ENCODE measurements around the gene MARCHF9.

Gene MARCHF9

DNA sequence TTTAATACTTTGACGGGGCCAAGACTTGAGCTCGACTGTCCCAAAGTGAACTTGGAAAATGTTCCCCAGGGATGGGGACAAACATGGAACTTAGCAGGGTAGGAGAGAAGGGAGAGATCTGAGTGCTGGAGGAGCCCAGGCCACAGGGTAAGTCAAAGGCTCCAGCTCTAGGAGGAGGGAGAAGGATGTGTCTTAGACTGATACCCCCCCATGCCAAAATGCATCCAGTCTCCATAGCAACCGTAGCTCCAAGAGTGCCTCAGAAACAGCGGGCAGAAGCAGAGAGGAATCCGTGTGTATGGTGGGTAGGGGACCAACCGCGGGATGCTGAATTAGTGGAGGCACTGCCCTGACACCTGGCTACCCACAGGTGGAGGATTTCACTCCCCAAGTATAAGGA is 15.5 kb upstream of the MARCHF9 start:
- no peak for DNase-seq

DNA sequence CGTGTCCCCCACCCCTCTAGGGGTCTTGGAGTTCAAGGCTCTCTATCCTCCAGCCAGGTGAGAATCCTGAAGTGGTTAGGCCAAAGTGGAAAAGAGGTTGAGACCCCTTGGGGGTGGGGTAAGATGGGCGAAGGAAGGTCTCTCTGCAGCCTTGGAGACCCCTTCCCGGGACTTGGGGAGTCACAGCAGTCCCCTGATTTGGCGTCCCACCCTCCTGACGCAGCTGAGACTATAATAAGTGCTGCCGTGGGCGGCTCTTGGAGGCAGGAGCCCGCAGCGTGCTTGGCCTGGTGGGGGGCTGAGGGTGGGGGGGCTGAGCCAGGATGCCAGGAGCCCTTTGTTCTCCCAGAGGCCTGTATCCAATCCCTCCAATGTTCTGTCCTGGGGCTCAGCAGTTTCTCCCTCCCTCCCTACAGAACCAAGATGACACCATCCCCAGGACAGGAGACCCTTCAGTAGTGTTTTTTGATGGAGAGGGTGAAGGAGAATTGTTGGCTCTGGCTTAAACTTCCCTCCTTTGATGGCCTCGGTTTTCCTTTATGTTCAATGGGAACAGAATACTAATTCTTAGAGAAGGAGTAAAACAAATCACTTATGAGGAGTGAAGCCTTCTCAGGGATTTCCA is 14.9 kb upstream of the MARCHF9 start:
- DNase-seq = no peak

DNA sequence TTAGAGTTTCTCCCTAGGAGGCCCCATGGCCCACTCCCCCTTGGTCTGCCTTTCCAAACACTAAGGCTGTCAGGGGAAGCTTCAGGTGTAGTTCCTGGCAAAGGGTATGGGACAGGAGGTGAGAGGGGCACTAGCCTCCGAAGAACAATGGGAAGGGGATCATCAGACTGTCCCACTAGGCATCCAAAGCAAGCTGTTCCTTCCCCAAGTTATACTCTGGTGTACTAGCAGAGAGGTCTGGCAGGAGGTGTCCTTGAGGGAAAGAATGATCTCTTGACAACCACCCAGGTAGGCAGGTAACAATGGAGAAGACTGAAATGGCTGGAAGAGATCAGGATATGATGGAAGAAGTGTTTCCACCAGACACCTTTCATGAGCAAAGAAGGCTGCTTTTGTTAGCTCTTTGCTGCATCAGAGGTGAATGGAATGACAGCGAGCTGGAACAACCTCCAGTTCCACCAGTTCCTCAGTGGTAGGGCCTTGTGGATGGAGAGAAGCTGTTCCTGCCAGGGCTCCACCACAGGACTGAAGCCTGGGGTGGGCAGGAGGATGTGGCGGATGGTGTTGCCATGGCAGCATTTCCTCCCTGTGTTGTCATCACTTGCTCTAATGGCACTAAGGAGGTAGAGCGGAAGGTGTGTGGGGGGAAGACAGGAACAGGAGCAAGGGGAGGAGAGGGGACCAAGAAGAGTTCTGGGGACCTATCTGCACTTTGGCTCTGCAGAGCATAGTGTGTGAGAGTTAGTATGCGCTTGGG is 14.1 kb upstream of the MARCHF9 start:
- no peak for DNase-seq

DNA sequence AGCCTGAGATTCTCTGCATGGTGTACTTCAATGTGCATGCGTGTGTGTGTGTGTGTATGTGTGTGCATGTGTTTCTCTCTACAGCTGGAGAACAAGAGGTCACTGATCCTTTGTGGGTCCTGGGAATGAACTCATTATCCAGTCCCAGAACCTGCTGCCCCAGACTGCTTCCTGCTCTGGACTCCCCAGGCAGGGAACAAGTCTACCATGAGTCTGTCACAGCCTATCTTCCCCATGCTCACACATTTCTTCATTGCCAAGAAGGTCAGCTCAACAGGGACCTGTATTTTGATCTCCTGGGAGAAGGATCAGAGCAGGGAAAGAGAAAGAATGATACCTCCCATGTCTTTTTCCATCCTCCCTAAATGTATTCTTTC is 13.5 kb upstream of the MARCHF9 start:
- DNase-seq = no peak

DNA sequence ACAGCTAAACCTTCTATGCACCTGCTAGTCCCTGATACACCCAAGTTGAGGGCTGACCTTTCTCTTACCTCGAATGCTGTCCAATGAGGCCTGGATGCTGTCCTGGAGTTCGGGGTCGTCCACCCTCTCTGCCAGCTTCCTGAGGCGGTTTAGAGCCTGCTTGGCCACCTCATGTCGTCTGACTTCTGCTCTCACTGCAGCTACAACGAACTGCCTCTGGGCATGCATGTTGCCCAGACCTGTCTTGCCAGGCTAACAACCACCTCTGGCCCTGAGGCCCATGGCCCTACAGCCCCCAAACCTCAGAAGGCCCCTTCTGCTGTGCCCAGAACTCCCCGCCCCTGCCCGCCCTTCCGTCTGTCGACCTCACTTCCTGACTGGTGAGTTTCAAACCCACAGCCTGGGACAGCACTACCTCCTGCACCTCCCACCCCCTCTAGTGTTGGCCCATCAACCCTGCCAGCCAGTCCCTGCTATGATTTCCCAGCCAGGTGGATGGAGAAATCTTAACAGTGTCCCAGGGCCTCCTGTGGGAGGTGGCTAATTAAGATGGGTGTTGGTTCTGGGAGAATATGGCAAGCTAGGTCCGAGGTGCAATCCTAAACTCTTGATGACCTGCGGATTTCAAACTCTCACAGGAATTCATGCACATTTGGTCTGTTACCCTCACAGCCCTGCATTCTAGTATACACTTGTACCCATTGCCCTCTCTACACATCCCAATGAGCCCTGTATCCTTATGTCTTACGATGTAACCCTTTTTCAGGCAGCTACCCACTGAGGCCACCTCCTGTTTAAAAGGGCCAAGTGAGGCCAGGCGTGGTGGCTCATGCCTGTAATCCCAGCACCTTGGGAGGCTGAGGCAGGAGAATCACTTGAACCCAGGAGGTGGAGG is 12.8 kb upstream of the MARCHF9 start:
- no peak for DNase-seq

DNA sequence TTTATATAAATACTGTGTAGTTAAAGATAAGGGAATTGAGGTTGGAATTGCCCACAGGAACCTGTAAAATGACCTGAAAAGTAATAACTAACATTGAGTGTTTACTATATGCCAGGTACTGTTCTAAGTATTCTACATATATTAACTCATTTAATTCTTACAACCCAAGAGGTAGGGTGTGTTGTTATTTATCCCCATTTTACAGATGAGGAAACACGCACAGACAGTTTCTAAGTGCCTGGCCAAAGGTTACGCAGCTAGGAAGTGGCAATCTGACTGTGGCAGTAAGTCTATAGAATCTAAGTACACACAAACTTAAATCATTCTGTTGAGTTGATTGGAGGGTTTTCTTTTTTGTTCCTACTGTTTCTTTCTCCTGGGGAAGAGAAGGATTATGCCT is 11.1 kb upstream of the MARCHF9 start:
- no peak for DNase-seq

DNA sequence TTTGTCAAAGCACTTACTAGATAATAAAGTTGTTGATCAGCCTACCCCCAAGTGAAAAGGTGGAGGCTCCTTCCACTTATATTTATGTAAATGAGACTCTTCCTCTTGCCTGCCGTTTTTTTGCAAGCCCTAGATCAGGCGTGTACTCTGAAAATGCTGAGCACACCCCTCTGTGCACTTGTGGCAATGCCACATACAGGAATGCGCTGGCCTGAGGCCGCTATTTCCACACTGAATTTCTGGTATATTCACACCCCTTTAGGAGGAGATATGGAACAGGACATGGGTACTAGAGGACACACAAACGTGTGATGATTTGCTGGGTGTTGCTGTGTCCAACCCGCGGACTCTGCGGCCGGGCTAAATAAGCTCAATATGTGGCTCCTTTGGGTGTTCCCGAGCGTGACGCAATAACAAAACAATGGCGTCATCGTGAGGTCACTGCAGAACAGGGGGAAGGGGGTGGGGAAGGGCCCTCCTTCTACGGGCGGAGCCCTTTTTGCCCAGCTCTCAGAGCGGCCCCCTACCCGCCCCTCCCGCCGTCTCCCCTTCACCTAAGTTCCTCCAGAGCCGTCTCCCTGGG is 10.6 kb upstream of the MARCHF9 start:
- no peak for DNase-seq

DNA sequence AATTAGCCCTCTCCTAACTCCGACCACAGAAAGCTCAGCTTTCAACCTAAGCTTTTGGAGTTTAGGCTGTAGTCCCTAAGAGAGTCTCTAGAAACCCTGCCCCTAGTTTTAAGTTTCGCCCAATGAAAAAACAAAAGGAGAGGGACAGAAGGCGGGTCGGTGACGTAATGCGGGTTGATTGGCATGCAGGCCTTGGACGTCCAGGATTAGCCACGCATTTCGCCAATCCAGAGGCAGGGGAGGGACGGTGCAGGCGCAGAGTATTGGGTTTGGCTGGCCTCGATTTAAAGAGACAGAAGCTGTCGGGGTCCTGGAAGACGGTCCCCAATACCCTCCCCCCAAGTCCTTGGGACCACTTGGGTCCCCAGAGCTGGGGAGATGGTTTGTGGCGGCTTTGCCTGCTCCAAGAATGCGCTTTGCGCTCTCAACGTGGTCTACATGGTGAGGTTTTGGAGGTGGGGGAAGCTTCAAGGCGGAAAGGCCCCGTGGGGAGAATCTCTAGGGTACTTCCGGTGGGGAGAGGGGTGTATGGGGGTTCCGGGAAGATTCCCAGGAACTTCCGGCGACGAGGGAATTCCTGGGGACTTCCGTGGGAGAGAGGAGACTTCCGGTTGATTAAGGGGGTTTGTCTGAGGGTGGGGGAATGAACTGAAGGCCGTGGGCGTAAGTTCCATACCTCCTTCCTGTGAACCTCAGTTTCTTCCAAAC is 10.0 kb upstream of the MARCHF9 start, which contains the start of gene TSPAN31:
TSS of gene TSPAN31 (plus strand) at position 263 of the 708 bp plus-strand sequence. CDS start at position 379, 116 bp downstream.
- DNase-seq = peak; percentile 99

DNA sequence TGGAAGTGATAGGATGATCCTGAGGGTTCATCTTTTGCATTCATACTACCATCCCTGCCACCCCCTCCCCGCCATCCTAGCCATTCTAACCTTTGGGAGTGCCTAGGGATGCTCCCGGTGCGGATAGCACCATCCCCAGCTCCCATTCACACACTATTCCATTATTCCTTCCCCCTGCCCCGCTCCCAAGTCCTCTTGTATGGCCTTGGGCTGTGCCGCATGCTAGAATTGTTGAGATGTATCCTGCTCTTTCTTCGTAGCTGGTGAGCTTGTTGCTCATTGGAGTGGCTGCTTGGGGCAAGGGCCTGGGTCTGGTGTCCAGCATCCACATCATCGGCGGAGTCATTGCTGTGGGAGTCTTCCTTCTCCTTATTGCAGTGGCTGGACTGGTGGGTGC is 9.4 kb upstream of the MARCHF9 start:
- DNase-seq = no peak

DNA sequence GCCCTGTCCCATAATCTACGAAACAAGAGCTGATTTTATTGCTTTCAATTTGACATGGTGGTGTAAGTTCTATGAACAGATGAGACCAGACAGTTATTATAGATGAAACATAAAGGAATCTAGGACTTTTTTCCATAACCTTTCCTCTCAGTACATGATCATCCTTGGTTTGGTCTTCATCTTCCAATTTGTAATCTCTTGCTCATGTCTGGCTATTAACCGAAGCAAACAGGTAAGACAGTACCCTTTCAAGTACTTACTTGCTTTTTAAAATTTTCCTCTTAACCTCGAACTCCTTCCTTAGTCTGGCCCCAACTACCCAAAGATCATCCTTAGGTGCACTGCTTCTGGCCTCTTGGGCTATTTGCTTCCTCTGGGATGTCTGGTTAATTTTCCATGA is 8.9 kb upstream of the MARCHF9 start:
- DNase-seq = no peak

DNA sequence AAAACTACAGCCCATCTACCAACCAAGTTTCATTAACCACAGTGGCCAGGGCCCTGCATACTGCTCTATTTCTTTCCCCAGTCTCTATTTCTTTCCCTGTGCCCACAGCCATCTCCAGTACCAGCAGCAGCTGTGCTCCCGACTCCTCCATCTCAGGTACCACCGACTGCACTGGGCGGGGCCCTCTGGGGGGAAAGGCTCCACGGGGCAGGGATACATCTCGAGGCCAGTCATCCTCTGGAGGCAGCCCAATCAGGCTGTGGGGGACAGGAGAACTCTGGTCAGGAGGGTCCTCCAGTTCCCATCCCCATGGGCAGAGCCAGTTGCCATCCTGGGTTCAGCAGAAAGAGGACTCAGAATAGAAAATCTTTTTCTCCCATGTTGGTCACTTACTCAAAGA is 5.8 kb upstream of the MARCHF9 start:
- no peak for DNase-seq

DNA sequence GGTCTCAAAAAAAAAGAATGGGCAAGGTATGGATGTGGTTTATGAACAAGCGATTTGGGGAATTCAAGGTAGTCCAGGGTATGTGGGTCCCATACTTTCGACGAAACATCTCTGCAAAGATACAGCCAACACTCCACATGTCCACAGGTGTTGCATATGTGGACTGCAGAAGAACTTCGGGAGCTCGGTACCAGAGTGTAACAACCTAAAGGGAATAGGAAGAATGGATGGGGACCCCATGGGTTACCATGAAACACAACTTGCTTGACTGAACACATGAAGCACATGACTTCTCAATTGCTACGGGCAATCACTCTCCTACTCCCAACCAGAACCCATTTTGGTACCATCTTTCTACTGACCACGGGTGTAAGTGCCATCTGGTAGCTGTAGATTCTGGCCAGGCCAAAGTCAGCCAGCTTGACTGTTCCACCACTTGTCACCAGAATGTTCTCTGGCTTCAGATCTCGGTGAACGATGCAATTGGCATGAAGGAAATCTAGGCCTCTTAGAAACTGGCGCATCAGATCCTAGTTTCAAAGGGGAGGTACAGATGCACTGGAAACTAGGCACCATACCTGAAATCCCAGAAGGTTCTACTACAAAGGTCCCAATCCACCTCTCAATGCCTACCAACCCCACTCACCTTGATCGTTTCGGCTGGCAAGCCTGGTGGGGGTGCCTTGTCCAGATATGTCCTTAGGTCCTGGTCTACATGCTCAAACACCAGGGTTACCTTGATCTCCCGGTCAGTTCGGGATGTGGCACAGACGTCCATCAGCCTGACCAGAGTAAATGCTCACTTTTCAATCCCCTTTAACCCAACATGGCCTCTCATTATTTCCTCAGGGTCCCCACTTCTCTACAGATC is 4.1 kb upstream of the MARCHF9 start:
- DNase-seq = no peak

DNA sequence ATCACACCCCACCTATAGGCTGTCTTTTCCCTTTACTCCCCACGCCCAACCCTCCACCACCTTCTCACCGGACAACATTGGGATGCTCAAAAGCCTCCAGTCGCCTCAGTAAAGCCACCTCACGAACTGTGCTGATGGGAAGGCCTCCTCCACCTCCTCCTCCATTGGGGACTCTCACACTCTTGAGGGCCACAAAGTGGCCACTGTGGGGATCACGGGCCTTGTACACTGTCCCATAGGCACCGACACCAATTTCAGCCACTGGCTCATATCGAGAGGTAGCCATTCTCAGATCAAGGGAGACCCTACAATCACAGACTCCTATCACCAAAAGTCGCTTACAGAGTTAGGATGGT is 3.5 kb upstream of the MARCHF9 start:
- no peak for DNase-seq

DNA sequence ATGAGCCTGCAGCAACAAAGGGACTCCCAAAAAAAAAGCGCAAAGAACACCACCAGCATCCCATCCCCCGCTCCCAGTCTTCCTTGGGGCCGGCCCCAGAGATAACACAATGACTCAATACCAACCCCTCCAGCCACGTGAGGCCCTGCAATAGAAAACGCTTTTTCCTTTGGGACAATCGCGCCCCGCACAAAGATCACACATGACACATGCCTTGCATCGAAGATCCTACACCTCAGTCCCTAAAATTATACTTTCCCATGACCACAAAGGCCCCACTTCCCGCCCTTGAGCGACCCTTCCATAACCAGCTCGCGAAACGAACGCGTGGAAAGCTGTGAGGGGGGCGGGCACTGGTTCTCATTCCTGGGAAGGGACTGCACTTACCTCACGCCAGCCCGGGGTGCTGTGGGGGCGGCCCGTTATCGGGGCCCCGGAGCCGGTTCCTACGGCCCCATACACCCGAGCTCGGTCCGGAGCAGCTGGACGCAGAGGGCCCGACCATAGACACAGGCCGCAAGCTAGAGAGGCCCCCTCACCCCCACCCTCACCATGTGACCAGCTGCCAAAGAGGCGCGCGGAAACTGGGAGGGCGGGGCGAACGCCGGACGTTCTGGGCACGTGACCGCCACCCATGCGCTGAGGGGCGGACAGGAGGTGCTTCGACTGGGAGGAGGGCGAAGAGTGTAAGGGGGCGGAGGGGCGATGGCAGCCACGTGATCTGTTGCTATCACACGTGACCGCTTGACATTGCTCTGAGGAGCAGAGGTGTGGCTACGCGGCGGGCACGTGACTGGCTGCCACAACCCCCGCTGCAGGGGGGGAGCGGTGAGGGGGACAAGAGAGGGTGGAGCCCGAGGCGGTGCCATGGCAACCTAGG is 2.9 kb upstream of the MARCHF9 start, which contains the start of gene CDK4:
TSS of gene CDK4 (minus strand) at position 523 of the 880 bp plus-strand sequence. CDS start 593 bp downstream, outside the sequence.
- peak; percentile 100 for DNase-seq

DNA sequence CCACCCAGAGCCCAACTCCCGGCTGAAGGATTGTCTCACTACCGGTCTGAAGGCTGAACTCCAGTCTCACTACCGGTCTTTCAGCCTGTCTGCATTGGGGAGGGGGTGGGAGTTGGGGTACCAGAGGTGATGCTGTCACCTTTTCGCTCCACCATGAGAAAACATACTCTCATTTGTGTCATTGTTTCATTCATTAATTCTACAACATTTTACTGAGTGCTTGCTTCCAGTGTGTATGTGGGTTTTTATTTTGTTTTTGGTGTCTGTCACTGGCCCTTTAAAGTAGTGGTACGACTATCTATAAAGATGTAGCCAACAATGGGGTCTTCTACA is 2.3 kb upstream of the MARCHF9 start:
- no peak for DNase-seq

DNA sequence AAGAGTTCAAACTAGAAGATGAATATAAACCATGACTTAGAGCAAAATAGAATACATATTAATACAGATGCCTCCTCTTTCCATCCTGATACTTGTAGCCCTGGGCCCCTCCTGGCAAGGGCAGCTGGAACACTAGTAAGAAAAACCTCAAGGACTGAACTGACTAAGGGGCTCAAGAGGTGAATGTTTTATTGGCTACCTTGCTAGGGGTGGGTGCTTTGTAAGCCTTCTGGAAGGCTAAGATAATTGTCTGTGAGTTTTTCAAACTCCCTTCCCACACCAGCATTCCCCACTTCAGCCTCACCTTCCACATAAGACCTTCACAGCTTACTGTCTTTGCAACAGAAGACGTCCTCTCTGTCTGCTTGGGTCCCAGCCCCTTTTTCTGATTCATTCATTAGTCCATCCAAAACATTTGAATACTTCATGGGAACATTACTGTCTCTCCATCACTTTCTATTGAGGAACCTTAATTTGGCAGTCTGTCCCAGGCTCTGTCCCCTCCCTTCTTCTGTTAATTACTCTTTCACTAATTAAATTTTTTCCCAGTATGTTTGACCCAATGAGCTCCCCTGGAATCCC is 1.1 kb upstream of the MARCHF9 start:
- no peak for DNase-seq

DNA sequence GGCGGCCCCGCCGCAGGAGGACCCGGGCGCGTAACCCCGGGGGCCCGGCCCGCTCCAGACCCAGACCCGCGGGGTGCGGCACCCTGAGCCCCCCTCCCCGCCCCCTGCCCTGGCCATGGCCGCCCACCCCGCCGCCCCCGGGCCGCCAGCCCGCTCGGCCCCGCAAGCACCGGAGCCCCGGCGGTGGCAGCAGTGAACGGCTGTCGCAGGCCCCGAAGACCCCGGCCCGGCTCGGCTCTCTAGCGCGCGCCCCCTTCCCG is 221 bp downstream of the MARCHF9 start:
- DNase-seq = no peak

DNA sequence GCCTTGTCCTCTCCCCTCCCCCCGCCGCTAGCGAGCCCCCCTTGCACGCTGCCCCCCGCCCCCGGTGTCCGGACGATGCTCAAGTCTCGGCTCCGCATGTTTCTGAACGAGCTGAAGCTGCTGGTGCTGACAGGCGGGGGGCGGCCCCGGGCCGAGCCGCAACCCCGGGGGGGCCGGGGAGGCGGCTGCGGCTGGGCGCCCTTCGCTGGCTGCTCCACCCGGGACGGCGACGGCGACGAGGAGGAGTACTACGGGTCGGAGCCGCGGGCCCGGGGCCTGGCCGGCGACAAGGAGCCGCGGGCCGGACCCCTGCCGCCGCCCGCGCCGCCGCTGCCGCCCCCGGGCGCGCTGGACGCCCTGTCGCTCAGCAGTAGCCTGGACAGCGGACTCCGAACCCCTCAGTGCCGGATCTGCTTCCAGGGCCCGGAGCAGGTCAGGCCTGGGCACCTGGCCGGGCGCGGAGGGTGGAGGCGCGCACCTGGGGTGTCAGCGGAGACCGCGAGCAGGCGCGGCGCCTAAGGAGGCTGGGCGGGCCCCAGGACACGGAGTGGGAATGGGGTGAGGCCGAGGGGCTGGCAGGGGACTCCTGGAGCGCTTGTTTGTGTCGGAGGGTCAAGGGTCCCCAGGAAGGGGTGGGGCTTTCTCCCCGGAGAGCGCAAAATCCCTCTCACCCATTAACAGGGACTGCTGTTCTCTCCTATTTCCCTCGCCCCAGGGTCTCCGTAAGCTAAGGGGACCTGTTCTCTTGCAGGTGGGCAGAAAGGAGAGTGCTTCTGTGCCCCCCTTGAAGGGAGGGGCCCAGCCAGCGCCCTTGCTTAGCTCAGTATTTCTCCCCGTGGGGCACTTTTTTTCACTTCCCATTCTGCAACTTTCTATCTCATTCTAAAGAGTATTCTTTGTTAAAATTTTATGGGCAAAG is 810 bp downstream of the MARCHF9 start:
- no peak for DNase-seq

Data from fibroblast of skin of right quadriceps (primary cell).